HTR-8/SVneo (cell line): Measurements from ENCODE around the gene KIF26A.

Experiments
- DNase-seq: peaks from one replicate; pipeline ENCODE4 v3.0.0; 2011; ENCODE audit warnings: low spot score, mixed read lengths; ENCODE audit not compliant: insufficient read length
- FAIRE-seq: peaks from 2 replicates; lab custom pipeline; 2011; peaks lifted over from hg19 to GRCh38; lab: Jason Lieb, UNC

KIF26A gene

DNA sequence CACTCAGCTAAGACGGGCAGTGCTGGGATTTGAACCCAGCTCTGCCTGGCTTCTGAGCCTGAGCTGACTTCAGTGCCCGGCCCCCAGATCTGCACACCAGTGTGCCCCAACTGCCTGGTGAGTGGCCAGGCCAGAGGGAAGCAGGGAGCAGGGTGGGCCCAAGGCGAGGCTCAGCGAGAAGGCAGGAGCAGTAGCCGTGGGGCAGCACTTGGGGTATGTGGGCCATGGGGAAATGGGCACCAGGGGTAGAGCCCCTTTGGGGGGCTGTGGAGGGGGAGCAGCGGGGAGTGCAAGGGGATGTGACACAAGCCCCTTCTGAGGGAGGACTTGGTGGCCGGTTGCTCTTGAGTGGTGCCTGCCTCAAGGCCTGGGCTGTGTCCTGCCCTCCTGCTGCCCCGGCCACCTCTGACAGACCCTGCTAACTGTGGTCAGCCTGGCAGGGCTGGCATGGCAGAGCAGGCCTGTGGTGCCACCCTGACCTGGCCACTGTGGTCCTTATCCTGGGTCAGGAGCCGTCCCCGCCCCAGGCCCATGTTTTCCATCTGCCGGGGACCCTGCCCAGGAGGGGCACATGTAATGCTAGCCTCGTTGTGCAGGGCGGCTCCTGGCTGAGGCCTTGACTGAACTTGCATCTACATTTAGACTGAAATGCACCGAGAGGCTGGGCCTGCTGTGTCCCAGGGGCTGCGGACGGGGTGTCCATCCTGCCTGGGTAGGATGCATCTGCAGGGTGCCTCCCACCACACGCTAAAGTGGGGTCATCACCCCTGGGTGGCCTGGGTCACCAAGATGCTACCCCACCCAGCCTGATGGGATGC lies 90.5 kb downstream of the KIF26A start:
- FAIRE-seq (no peak), DNase-seq (no peak)

DNA sequence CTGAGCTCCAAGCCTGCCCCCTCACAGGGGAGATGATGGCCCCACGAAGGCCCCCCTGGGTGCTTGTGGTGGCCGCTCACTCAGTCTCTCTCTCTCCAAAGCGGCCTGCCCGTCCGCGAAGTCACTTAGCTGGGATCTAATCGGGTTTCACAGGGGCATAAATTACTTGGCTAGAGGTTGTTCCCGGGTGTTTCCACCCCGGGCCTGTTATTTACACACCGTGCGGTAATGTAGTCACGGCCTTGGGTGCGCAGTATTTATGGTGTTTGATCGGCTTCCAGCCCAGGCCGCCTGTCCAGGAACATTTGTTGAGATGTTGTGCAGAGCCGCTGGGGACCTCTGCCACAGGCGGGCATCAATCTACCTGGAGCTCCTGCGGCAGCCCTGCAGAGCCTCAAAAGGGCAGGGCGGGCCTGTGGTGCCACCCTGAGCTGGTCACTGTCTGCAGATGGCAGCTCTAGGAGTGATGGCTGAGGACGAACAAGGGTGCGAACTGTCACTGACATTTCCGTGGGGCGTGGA lies 91.2 kb downstream of the KIF26A start:
- DNase-seq: no peak
- FAIRE-seq: no peak

- DNase-seq (no peak), FAIRE-seq (no peak)
Observed at GRCh38 chr14:104230119-104230815, 91.9 kb downstream of the KIF26A start.
